Measurements from ENCODE around the gene COPB1. TPM values are rescaled to one million over a fixed set of nuclear protein-coding genes. Genes with fewer than 3 reads are reported as not detected.

COPB1 gene
- total RNA-seq, 1 donor: 221 TPM

GRCh38 chr11:14529321-14529720 is 29.7 kb upstream of the COPB1 start:
- no peak for TF ChIP-seq CTCF (IDR thresholded peaks at IDR 0.05; ENCODE audit: insufficient read depth, low read length)
- no peak for DNase-seq (ENCODE audit: low read depth)
- no peak overlapping the region for H3K4me3 ChIP-seq (ENCODE audit: low read depth, low read length)

GRCh38 chr11:14522801-14523200 is 23.2 kb upstream of the COPB1 start:
- no peak overlapping the region for H3K4me3 ChIP-seq (ENCODE audit: low read depth, low read length)
- TF ChIP-seq CTCF (IDR thresholded peaks at IDR 0.05; ENCODE audit: insufficient read depth, low read length): no peak

GRCh38 chr11:14522245-14522644 is 22.6 kb upstream of the COPB1 start:
- no peak overlapping the region for H3K4me3 ChIP-seq (ENCODE audit: low read depth, low read length)
- no peak for DNase-seq (ENCODE audit: low read depth)
- no peak for TF ChIP-seq CTCF (IDR thresholded peaks at IDR 0.05; ENCODE audit: insufficient read depth, low read length)

More at GRCh38 chr11:14522801-14523200, 23.2 kb upstream of the COPB1 start:
- no peak for DNase-seq (ENCODE audit: low read depth)

- DNase-seq (ENCODE audit: low read depth): no peak
- peak overlapping the region; percentile 68 for H3K4me3 ChIP-seq (ENCODE audit: low read depth, low read length)
These were observed 21.1 kb upstream of the COPB1 start for GRCh38 chr11:14520747-14521151.

GRCh38 chr11:14519917-14520746 is 20.5 kb upstream of the COPB1 start, which contains the start of gene PSMA1:
Gene PSMA1 (minus strand): TSS chr11:14520386. CDS start chr11:14520299, 87 bp downstream.
- peak; percentile 16 for TF ChIP-seq CTCF (IDR thresholded peaks at IDR 0.05; ENCODE audit: insufficient read depth, low read length)
- peak; percentile 93 for DNase-seq (ENCODE audit: low read depth)
- H3K4me3 ChIP-seq (ENCODE audit: low read depth, low read length): peak within 1 kb of the TSS; percentile 68

More at GRCh38 chr11:14520747-14521151, 21.1 kb upstream of the COPB1 start:
- no peak for TF ChIP-seq CTCF (IDR thresholded peaks at IDR 0.05; ENCODE audit: insufficient read depth, low read length)

- TF ChIP-seq CTCF (IDR thresholded peaks at IDR 0.05; ENCODE audit: insufficient read depth, low read length): no peak
- peak overlapping the region; percentile 68 for H3K4me3 ChIP-seq (ENCODE audit: low read depth, low read length)
- DNase-seq (ENCODE audit: low read depth): no peak
These were observed 19.9 kb upstream of the COPB1 start for GRCh38 chr11:14519597-14519916.
